ENCODE measurements around the gene TLE4.

TLE4 gene

DNA sequence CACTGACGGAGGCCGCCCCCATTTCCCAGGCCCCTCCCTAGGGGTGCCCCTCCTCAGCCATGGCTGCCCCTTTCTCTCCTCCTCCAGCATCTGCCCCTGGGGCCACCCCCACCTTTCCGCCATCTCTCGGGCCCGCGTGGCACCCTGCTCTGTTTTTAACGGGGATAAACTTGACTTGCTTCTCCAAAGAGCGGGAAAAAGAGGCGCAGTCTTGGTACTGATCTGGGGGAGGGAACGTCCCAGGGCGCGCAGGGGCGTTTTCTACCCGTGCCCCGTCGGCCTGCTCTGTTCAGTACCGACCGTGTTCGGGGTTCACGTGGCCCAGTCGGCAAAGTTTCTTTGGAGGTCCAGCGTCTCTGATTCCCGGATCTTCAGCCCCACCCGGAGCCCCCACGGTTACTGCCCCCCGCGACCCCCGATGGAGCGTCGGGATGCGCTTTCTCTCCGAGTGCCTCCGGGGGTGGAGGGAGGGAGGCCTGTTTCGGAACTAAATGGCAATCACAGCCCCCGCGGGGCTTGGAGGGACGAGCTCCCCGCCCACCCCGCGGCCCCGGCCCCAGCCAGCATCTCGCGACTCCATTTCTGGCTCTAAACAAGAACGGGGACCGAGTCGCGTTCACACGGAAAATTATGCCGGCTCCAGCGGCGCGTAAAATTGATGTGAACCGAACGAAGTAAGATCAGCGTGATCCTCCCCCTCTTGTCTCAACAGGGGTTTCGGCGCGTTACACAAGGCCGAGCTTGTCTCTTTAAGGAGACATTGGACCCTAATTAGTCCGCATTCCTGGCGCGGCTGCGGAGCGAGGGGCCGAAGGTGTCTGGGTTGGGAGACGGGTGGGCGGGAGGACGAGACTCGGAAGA is 1.1 kb upstream of the TLE4 start:
- peak in 31 of 51 donors; percentile 28 to 89 (median 48) for DNase-seq

DNA sequence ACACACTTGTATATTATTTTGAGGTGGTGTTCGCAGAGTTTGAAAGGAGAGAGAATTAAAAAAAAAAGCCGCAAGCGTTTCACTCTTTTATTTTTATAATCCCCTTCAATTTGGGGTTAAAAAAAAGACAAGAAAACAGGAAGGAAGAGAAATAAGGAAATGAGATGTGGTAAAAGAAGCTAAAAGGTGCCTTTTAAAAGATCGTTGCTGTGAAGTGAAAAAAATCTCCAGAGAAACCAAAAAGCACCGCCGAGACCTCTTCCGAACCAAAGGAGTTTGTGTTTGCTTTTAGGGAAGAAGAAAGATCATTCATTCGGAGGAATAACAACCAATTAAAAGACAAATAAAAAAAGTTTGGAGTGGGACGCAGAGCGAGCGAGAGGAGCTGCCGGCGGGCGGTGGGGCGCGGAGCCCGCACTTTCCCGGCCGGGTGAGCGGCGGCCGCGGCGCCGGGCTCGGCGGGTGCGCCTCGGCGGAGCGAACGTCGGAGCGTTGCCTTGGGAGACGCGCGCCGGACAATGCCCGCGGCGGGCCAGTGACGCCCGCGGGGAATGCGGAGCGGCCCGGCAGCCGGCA is 355 bp downstream of the TLE4 start:
- peak in 21 of 51 donors; percentile 25 to 79 (median 48) for DNase-seq

DNA sequence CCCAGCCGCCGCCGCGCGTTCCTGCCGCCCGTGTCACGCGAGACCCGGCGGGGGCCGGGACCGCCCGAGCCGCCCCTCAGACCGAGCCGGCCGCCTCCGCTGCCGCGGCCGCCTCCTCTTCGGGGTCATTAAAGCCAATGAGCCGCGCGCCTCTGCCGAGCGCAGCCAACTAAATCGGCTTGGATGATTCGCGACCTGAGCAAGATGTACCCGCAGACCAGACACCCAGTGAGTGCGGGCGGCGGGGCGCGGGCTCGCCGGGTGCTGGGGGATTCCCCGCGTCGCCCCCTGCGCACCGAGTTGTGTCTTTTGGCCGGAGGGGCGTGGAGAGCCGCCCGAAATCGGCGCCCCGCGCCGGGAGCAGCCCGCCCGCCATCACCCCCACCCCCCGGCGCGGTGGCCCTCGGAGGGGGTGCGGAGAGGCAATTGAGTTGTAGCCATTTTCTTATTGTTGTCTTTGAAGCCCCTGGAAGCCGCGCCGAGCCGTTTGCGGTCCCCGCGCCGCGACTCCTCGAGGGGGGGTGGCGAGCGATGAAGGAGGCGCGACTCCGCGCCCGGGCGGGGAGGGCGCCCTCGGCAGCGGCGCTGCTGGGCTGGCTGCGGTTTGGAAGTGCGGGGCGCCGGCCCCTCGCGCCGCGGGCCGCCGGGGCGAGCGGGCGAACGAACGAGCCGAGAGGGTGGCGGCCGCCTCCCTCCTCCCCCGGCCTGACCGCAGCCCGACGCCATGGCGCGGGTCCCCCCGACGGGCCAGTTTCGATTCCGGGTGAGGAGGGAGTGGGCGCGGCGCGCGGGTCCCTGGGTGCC is 1.0 kb downstream of the TLE4 start:
- peak in 38 of 51 donors; percentile 9 to 75 (median 51) for DNase-seq

DNA sequence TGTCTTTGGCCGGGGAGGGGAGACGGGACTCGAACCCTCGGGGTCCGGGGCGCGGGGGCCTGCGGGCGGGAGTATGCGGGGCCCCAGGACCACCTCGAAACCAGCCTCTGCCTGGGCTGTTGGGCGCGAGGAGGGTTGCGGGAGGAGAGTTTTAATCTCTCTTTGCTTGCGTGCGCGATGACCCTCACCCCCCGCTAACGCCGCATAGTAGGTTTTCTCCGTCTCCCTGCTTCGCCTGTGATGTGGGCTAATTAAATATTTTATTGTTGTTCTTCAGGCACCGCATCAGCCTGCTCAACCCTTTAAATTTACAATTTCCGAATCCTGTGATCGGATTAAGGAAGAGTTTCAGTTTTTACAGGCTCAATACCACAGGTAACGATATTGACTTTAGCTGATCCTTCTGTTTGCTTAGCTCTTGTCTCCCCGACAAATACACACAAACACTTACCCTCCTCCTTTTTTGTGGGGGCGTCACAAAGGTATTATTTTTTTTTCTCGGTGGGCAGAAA is 1.7 kb downstream of the TLE4 start:
- DNase-seq, result peak in 5 of 51 donors; percentile 39 to 62 (median 47)

DNA sequence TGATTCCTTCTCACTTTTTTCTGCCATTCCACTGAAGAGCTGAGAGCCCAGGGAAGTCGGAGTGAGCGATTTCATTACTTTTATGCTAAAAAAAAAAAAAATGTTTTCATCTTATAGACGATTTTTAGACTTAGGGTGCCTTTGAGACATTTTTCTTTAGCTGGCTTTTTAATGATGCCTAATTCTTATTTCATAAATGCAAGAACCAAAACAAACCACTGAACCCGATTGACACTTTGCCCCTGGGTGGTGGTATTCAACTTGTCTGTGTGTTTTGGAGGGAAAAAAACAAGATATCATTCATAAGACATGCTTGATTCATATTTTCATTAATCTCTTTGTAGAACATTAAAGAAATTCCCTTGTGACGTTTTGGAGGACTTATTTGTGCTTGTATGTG is 2.4 kb downstream of the TLE4 start:
- DNase-seq, result no peak

DNA sequence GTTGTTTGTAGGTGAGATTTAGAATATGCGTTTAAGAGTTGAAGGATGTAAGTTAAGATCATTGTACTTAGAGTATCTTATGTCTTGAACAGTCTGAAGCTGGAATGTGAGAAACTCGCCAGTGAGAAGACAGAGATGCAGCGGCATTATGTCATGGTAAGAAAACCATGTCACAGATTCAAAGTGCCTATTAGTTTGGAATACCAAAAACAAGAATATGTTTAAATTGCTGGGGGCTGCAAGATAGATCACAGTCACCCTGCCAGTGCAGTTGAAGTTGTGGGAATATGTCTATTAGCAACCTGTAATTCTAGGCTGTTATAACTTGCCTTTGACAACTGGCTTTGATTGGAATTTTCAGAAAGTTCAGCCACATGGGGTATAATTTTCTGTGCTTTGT is 3.0 kb downstream of the TLE4 start:
- peak in 1 of 51 donors; percentile 27 for DNase-seq

DNA sequence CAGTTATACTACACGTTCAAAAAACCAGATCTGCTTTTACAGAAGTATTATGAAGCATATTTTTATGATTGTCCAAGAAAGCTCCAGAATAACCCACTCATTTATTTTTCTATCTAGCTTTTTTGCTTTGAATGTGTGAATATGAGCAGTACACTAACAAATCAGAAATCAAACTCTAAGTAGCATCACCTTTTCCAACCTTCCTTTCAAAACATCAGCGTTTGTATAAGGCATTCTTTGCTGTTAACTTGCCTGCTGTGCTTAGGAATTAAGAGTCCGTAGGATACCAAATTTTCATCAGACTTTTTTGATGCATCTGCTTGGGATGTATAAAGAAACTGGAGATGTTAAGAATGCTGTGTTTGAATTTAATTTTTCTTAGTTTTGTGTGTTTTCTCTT is 3.8 kb downstream of the TLE4 start:
- peak in 1 of 51 donors; percentile 21 for DNase-seq

DNA sequence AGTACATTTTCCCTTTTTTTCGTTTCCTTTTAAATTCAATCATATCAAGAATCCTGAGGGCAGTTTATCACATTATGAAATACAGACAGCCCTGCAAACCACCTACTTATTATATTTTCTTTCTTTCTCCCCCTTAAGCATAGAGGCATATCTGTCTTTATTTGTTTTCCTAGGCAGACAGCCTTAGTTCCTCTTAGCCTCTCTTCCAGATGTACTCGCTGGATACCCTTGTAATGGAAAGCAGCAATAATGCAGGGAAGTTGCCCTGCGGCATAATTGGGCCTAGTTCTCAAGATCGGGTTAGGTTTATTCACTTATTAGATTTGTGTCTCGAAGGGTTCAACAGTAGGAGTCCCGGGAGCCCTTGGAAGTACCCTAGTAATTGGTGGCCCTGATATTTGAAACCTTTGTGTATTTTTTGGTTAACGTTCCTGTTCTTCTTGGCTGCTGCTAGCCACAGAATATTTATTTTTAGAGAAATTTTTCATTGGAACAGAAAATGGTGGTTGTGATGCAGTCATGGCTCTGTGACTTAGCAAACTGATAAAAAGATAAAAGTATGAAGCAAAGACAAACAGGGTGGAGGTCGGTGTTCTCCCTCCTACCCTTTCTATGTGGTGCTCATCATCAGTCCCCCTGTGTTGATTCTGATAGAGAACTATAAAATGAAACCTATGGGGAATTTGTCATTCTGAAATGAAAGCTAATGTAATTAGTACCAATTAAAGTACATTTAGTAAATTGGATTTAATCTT is 6.4 kb downstream of the TLE4 start:
- no peak for DNase-seq

DNA sequence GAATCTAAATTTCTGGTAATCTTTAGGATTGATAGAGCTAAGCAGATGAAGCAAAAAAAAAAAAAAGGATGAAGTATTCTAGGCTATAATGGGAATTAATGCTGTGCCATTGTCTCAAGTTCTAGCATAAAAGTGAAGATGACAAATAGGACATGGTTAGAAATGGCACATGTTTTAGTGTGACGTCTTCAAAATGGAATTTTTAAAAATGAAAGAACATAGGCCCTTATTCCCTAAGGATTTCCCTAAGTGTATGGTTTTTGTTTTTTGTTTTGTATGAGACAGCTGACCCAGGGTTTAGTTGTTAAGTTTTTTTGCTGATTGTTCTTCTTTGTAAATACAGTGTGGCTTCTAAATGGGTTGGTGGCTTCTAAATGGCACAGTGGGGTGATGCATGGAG is 7.1 kb downstream of the TLE4 start:
- DNase-seq, result no peak

DNA sequence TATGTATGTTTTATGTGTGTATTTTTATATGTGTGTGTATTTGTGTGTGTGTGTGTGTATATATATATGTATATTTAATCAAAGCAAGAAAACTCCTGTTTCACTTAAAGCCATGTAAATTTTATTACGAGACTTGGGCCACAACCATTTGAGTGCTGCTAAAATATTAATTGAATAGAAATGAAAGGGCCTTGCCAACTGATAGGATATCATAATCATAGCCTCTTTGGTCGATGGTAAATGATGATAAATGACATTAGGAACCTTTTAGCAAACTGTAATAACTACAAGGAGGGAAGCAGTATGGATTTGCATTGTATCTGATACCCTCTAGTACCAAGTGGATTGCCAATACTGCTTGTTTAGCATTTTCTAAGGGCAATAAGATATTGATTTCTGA is 7.9 kb downstream of the TLE4 start:
- no peak for DNase-seq

DNA sequence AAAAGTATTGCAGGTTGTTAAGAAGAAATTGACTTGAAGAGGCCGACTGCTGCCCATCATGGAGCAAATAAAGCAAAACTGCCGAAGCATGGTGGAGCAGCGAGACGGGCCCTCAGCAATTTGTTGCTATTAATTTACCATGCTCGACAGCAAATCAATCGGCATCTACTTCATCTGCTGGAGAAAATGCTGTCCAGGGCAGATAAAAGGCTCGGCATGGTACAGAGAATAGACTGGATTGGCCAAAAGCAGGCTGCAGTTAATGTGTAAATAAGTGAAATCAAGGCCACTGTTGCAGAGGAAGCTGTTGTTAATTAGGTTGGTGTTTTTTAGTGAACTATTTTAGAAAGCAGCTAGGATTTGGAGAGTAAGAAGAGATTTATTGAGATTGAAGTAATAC is 8.3 kb downstream of the TLE4 start:
- no peak for DNase-seq

DNA sequence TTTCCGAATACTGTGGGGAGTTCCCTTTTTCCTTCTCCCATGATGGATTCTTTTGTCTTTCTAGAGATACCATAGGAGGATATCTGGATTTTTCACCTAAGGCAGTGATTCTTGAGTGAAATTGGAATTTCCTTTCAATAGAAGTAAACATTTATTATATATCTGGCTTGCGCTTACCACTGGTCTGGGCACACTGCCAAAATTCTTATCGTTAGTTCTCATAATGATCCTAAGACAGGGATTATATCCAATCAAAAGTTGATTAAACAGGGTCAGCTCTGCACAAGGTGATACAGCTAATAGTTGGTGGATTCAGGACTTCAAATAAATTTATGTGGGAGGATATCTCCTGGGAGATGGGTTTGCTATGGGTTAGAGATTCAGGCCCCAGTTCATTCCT is 9.6 kb downstream of the TLE4 start:
- no peak for DNase-seq

DNA sequence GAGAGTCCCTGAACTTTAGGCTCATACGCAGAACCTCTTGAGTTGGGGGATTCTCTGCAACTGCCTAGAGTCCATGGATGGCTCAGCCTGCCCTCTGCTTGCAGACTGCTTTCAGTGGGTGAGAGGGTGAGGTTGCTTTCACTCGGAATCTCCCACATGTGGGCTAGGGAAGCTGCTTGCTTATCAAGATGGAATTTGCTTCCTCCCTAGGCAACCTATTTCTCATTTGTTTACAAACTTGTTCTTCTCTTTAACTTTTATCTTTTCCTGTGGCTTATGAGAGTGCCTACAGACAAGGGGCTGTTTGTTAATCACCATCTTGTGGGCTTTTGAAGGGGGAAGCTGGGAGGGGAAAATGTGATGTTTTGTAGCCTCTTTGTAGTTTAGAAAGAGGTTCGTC is 10.0 kb downstream of the TLE4 start:
- DNase-seq, result no peak

DNA sequence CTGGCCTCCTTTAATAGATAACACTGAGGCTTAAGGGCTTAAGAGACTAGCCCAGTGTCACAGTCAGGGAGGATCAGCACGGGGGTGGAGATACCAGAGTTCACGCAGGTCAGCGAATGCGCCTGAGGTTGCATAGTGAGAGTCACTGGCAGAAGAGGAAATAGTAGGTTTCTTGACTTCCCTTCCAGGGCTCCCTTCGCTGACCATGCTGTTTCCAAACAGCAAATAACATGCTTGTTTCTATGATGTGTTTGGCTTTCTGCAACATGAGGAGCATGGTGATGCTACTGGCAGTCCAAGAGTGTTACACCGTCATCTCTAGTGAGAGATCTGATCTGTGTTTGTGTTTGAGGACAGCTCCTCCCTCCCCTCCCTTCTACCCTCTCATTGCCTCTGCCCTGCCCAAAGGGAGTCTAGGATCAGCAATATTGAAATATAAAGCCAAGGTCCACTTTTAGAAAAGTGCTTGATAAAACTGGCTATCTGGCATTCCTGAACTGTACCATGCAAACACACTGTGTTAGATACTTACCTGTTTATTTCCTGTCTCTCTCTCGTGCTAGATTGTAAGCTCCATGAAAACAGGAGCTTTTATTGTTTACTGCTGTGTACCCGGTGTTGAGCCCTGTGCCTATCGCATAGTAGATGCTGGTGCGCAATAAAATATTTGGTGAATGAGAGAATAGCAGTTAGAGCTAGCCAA is 12.3 kb downstream of the TLE4 start:
- DNase-seq, result peak in 11 of 51 donors; percentile 1 to 46 (median 18)

DNA sequence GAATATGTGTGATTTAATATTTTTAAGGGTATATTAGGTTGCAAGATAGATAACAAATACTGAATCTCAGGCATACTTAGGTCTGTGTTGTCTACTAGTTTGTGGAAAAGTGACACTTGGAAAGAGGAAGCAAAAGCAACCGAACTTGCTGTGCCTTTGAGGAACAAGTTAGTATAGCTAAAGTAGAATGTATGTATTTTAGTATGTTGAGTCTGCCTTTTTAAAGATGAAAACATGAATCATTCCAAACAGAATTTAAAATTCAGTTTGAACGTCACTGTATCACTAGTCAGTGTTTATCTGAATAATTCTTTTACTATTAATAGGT is 12.9 kb downstream of the TLE4 start:
- no peak for DNase-seq

DNA sequence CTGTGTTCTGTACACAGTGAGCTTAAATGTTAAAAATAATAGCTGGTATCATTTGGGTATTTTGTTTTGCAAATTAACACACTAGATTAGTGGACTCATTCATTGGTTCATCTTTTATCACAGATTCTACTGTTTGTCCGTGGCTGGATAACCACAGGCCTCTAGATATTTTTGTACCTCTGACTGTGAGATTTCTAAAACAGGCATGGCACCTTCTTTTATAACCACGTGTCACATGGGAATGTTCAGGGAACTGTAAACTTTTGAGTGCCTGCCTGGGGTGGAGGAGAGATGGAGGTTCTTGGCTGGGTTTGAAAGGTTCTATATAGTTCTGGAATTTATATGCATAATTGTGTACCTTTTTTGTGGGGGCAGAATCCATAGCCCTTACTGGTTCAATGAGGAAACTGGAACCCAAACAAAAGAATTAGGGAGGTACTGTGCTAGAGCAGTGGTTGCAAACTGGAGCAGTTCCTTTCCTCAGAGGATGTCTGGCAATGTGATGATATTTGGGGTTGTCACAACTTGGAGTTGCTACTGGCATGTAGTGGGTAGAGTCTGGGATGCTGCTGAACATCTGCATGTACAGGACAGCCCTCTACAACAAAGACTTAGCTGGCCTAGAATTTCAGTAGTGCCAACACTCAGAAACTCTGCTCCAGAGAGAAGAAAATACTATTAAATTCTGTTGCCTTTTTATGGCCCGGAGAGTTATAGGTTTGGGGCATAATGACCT is 16.9 kb downstream of the TLE4 start:
- no peak for DNase-seq

DNA sequence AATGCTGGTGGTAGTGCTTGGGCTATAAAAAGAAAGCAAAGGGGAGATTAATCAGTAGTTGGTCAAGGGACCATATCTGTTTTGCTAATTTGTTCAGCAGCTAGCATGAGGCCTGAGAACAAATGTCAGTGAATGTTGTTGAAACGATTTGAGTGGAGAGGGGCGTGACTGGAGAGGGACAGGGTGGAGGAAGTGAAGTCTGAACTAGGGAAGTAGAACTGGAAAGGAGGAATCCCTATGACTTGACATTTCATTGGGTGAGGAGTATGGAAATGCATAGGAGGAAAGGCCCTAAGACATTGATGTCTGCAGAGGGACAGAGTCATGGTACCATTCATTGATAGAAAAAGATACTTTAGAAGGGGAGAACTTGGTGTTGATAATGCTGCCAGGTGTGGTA is 19.7 kb downstream of the TLE4 start:
- DNase-seq, result no peak

DNA sequence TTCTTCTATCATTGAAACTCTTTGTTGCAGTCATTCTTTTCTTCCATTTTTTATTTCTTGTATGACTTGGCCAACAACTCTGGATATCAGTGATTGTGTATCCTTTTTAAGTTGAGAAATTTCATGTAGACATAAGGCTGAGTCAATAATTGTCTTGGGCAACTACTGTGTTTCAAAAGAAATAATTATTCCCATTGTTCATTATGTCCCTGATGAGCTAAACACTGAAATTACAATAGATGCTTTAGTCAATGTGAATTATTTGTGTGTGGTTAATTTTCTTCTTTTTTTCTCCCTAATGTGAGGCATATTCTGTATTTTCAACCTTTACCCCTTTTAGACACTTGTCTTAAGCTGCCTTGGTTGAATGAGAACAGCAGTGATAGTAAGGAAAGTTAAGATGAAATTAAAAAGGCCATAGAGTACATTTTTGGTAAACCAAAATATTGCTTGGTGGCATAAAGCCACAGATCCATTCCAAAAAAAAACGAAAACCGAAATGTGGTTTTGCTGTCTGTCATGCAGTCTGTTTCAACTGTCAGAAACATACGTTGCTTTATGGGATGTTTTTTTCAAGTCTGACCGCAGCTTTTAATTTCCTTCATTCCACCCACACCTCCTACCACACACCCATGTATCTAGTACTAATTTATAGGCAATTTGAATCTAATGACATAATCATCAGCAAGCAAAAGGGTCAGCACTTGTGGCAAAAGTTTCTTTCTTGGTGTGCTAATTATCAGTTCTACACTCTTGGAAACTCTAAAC is 21.1 kb downstream of the TLE4 start:
- no peak for DNase-seq

All from hypothalamus (tissue), 51 donors.